Fibroblast of villous mesenchyme (primary cell): ENCODE measurements around the gene NR4A3. TPM values are rescaled to one million over a fixed set of nuclear protein-coding genes. Genes with fewer than 3 reads are reported as not detected.

ENCODE experiments used
- DNase-seq: peaks from one replicate; pipeline ENCODE4 v3.0.0-alpha.2; 2010; ENCODE audit warnings: low read depth
- H3K4me3 ChIP-seq: 2 replicates; pipeline ENCODE4 v1.5.1; 2011; ENCODE audit warnings: low read depth, mild to moderate bottlenecking, low read length
- CTCF ChIP-seq: IDR thresholded peaks from 2 replicates; pipeline ENCODE4 v1.5.1; 2012; ENCODE audit warnings: low read depth, mild to moderate bottlenecking, low read length; ENCODE audit not compliant: insufficient read depth
- total RNA-seq: library from RNA; depleted of rRNA; stranded (reverse); fragments of >200 nt; gene quantifications from 2 replicates; pipeline ENCODE4 v1.2.3, GENCODE V29; 2012

Gene NR4A3
- total RNA-seq, 1 donor: under 0.01 TPM

DNA sequence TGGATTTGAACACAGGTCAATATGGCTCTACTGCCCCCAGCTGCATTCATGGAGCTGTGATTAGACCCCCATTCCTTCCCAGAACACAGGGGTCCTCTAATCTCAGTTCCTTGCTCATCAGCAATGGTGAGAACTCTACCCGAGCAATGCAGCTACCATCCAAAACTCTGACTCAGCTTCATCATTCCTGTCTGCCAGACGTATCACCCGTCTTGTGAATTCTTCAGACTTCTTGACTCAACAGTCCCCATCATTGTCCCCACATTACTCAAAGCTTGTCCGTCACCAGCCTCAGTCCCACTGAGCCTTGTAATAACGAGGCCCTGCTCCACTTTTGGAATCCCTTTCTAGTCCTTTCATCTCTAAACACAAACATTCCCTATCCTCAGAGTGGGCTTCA is 48.4 kb downstream of the NR4A3 start:
- no peak overlapping the region for H3K4me3 ChIP-seq
- TF ChIP-seq CTCF: no peak
- DNase-seq: no peak

DNA sequence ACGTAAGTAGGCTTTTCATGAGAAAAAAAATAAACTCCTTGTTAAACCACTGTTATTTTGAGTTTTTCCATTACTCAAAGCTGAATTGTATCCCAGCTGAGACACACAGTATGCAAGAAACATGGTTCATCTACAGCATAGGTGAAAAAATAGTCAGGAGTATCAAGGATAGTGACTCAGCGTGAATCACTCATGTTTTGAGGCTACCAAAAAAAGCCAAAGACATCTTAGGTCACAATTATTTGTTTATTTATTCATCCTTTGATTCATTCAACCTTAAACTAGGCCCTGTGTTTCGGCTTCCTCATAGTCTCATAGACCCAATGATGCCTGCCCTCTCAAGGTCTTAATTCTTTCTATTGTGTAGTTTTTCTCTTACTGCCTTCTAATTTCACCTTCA is 51.8 kb downstream of the NR4A3 start:
- TF ChIP-seq CTCF: no peak
- DNase-seq: peak; percentile 25

GRCh38 chr9:99873943-99874584 is 52.4 kb downstream of the NR4A3 start:
- no peak for TF ChIP-seq CTCF
- H3K4me3 ChIP-seq: no peak overlapping the region
- no peak for DNase-seq

More for the DNA sequence above, 51.8 kb downstream of the NR4A3 start:
- no peak overlapping the region for H3K4me3 ChIP-seq

GRCh38 chr9:99876190-99876589 is 54.5 kb downstream of the NR4A3 start:
- H3K4me3 ChIP-seq: no peak overlapping the region
- no peak for TF ChIP-seq CTCF
- DNase-seq: no peak

DNA sequence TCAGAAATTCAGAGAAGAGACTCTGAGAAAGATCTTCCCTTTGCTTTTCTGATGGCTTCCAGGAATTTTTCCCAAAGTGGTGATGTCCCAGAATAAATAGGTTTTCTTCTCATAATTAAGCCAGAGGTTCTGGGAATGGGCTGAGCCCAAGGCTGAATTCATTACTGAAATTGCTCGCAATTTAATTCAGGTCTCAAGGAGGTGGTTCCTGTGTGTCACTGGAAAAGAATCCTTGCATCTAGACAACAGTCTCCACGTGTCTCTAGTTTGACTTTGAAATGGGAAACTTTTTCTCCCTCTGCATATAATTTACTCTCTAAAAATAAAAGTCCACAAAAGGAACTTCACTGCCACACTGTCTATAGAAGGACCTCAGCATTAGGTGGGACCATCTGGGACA is 57.0 kb downstream of the NR4A3 start:
- no peak for TF ChIP-seq CTCF
- DNase-seq: no peak

DNA sequence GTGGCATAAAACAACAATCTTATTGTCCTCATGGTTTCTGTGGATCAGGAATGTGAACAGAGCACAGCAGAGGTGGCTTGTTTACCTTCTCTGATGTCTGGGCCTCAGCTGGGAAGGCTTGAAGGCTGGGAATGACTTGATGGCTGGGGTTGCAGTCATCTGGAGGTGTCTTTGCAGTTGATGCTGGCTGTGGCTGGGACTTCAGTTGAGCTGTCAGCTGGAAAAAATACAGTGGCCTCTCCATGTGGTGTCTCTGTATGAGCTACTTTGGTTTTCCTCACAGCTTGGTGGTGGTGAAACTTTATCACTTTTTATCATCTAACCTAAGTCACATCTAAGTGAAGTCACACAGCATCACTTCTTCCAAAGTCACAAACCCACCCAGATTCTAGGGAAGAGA is 60.1 kb downstream of the NR4A3 start:
- no peak for TF ChIP-seq CTCF
- no peak overlapping the region for H3K4me3 ChIP-seq
- DNase-seq: no peak

More for the DNA sequence above, 57.0 kb downstream of the NR4A3 start:
- no peak overlapping the region for H3K4me3 ChIP-seq

DNA sequence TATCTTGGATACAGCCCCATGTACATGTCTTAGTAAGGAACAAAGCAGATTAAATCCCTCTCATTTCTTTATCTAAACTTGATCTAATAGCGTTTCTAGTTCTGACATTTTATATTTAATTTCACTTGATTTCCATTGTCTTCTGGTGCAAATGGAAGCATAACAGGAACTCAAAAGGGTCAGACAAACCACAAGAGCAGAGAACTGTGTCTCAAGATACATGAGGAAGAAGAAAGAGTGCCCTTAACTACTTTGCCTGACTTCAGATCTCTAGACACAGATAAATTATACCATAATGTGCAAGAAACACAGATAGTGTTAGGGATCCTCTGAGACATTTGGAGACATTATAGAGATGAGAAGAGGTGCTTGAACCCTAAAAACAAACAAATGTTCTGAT is 64.1 kb downstream of the NR4A3 start:
- no peak overlapping the region for H3K4me3 ChIP-seq
- no peak for TF ChIP-seq CTCF
- no peak for DNase-seq
